Osteocyte (in vitro differentiated cells): ENCODE data around the gene KBTBD4. TPM values are rescaled to one million over a fixed set of nuclear protein-coding genes. Genes with fewer than 3 reads are reported as not detected.
A peak's percentile ranks its signal among the peaks of the same experiment; 100 is the strongest.
"Not testable (repeated sequence)": the region's sequence is repeated elsewhere in the genome, so short reads cannot be mapped to it uniquely, and the experiment has no call there.

Experiments
- DNase-seq: peaks from one replicate; pipeline ENCODE4 v3.0.0; 2021; ENCODE audit warnings: mixed read lengths; ENCODE audit not compliant: unreplicated experiment; ENCODE audit errors: extremely low spot score
- H3K27ac Mint-ChIP-seq: one replicate; pipeline ENCODE4 v1.8.0; 2021; ENCODE audit warnings: mild to moderate bottlenecking, mixed read lengths; ENCODE audit not compliant: unreplicated experiment
- H3K27me3 Mint-ChIP-seq: one replicate; pipeline ENCODE4 v1.8.0; 2021; ENCODE audit warnings: mixed read lengths; ENCODE audit not compliant: unreplicated experiment
- H3K36me3 Mint-ChIP-seq: one replicate; pipeline ENCODE4 v1.8.0; 2021; ENCODE audit warnings: mixed read lengths; ENCODE audit not compliant: unreplicated experiment
- H3K4me1 Mint-ChIP-seq: one replicate; pipeline ENCODE4 v1.8.0; 2021; ENCODE audit warnings: mixed read lengths; ENCODE audit not compliant: unreplicated experiment
- H3K4me3 Mint-ChIP-seq: one replicate; pipeline ENCODE4 v1.8.0; 2021; ENCODE audit warnings: mild to moderate bottlenecking, moderate library complexity, mixed read lengths; ENCODE audit not compliant: unreplicated experiment
- H3K9me3 Mint-ChIP-seq: one replicate; pipeline ENCODE4 v1.8.0; 2021; ENCODE audit warnings: mixed read lengths; ENCODE audit not compliant: unreplicated experiment
- CTCF ChIP-seq: fragments of 200-600 bp; sonication (generic); IDR thresholded peaks from 2 replicates; pipeline ENCODE4 v1.5.0; 2021; ENCODE audit warnings: antibody characterized with exemption, mild to moderate bottlenecking, moderate library complexity
- total RNA-seq: library from RNA; stranded (reverse); gene quantifications from 2 replicates; pipeline ENCODE4 v1.2.1, GENCODE V29; 2021

Gene KBTBD4
- total RNA-seq, 1 donor from 2014 or later, result 19.7 TPM

- TF ChIP-seq CTCF, result no peak
- Mint-ChIP-seq H3K4me1 (peaks cover 16% of the 10 kb centered on the region), H3K9me3 (no peaks in the 10 kb centered on the region), H3K36me3 (peaks cover 3% of the 10 kb centered on the region), H3K27ac (peak overlapping the region; percentile 80), H3K4me3 (peak overlapping the region; percentile 79), H3K27me3 (no peaks in the 10 kb centered on the region)
- no peak for DNase-seq
Observed at GRCh38 chr11:47564933-47565339, 13.8 kb downstream of the KBTBD4 start.

GRCh38 chr11:47564366-47564765 lies 14.4 kb downstream of the KBTBD4 start:
- not testable (repeated sequence) for DNase-seq, H3K36me3 Mint-ChIP-seq, H3K27ac Mint-ChIP-seq, H3K27me3 Mint-ChIP-seq, H3K9me3 Mint-ChIP-seq
- H3K4me1 Mint-ChIP-seq, result peaks cover 16% of the 10 kb centered on the region
- peak overlapping the region; percentile 57 for H3K4me3 Mint-ChIP-seq

GRCh38 chr11:47562393-47562792 lies 16.4 kb downstream of the KBTBD4 start:
- not testable (repeated sequence) for DNase-seq, H3K36me3 Mint-ChIP-seq, H3K27me3 Mint-ChIP-seq, H3K4me3 Mint-ChIP-seq, H3K27ac Mint-ChIP-seq, H3K9me3 Mint-ChIP-seq
- H3K4me1 Mint-ChIP-seq, result peaks cover 16% of the 10 kb centered on the region

GRCh38 chr11:47560426-47560825 lies 18.3 kb downstream of the KBTBD4 start:
- no peak for TF ChIP-seq CTCF
- no peak overlapping the region for H3K4me3 Mint-ChIP-seq
- H3K27me3 Mint-ChIP-seq, result no peaks in the 10 kb centered on the region
- H3K4me1 Mint-ChIP-seq, result peaks cover 6% of the 10 kb centered on the region
- no peaks in the 10 kb centered on the region for H3K9me3 Mint-ChIP-seq
- no peak for DNase-seq
- H3K27ac Mint-ChIP-seq, result peak overlapping the region; percentile 0
- H3K36me3 Mint-ChIP-seq, result no peaks in the 10 kb centered on the region

- H3K27me3 Mint-ChIP-seq, result no peaks in the 10 kb centered on the region
- H3K36me3 Mint-ChIP-seq, result no peaks in the 10 kb centered on the region
- H3K4me1 Mint-ChIP-seq, result no peaks in the 10 kb centered on the region
- DNase-seq, result no peak
- no peak for TF ChIP-seq CTCF
- no peak overlapping the region for H3K4me3 Mint-ChIP-seq
- H3K27ac Mint-ChIP-seq, result no peak overlapping the region
- no peaks in the 10 kb centered on the region for H3K9me3 Mint-ChIP-seq
Observed at GRCh38 chr11:47558695-47559094, 20.1 kb downstream of the KBTBD4 start.

- not testable (repeated sequence) for H3K36me3 Mint-ChIP-seq, H3K27me3 Mint-ChIP-seq, H3K9me3 Mint-ChIP-seq, H3K4me3 Mint-ChIP-seq, H3K27ac Mint-ChIP-seq, DNase-seq, H3K4me1 Mint-ChIP-seq
Observed at GRCh38 chr11:47557004-47557403, 21.8 kb downstream of the KBTBD4 start.

- H3K27ac Mint-ChIP-seq, result peak overlapping the region; percentile 87
- no peak for DNase-seq
- peak overlapping the region; percentile 98 for H3K4me3 Mint-ChIP-seq
- H3K36me3 Mint-ChIP-seq, result peaks cover 5% of the 10 kb centered on the region
- no peaks in the 10 kb centered on the region for H3K9me3 Mint-ChIP-seq
- TF ChIP-seq CTCF, result peak; percentile 22
- no peaks in the 10 kb centered on the region for H3K27me3 Mint-ChIP-seq
- peaks cover 24% of the 10 kb centered on the region for H3K4me1 Mint-ChIP-seq
Observed at GRCh38 chr11:47553406-47553743, 25.4 kb downstream of the KBTBD4 start.
